Astrocyte of the spinal cord (primary cell): ENCODE data around the gene DUSP8.
A peak's percentile ranks its signal among the peaks of the same experiment; 100 is the strongest.

Source experiments
- DNase-seq: peaks from one replicate; pipeline ENCODE4 v3.0.0; 2011; ENCODE audit warnings: low read depth, low spot score
- H3K4me3 ChIP-seq: 2 replicates; pipeline ENCODE4 v1.5.1; 2011; ENCODE audit warnings: low read depth, mild to moderate bottlenecking, low read length, moderate library complexity
- CTCF ChIP-seq: IDR thresholded peaks from 2 replicates; pipeline ENCODE4 v1.5.1; 2012; ENCODE audit warnings: low read depth, mild to moderate bottlenecking, low read length, inconsistent platforms
- in situ Hi-C: cut with HindIII; loops from 2 replicates; pipeline ENCODE4 v1.10.0; 2017; ENCODE audit warnings: low sequenced_read_pairs

Gene DUSP8

DNA sequence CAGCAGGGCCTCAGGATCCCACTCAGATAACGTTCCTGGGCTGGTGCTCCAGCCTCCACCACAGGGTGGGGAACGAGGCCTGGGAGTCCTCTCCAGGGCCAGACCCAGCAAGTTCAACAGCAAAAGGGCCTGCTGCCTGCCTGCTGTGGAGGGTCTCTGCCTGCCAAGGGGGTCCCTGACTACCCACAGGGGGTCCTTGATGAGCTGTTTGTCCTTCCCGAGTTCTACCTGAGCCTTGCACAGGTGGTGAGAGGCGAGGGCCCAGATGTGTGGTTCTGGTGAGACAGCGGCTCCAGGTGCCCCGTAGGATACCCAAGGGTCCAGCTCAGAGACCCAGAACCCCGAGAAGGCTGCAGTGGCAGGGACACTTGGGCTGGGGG lies 4.4 kb downstream of the DUSP8 start:
- H3K4me3 ChIP-seq: no peak overlapping the region
- TF ChIP-seq CTCF: no peak
- in situ Hi-C loops: no loop called here

GRCh38 chr11:1567052-1567720 lies 4.9 kb downstream of the DUSP8 start:
- in situ Hi-C loops: no loop called here
- no peak for DNase-seq
- TF ChIP-seq CTCF: no peak
- no peak overlapping the region for H3K4me3 ChIP-seq

More for the DNA sequence above, 4.4 kb downstream of the DUSP8 start:
- no peak for DNase-seq

DNA sequence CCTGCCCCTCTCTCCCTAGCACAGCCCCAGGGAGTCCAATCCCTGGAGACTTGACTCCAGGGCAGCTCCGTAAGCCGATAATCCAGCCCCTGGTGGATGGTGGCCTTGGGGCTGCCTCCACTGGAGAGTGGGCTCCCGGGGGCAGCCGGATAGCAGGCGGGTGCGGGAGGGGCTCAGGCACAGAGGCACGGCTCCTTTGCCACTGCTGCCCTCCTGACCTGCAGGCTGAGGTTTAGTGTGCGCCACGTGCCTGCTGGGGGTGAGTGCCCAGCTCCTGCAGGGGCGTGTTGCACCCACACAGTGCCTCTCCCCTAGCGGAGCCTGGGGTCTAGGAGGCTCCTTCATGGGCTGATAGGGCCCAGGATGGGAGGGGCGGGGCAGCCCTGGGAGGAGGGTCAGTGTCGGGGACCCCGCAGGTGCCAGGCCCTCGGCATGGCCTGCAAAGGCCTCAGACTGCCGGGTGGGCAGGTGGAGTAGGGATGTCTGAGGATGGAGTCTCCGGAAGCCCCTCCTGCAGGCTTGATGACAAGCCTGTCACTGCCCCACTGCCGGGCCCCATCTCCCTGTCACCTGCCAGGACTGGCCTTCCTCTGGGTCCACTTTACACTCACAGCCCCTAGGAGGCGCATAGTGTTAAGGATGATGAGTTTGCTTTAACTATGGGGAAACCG lies 5.6 kb downstream of the DUSP8 start:
- H3K4me3 ChIP-seq: no peak overlapping the region
- in situ Hi-C loops: no loop called here
- peak; percentile 23 for TF ChIP-seq CTCF
- no peak for DNase-seq

- DNase-seq: no peak
- in situ Hi-C loops: no loop called here
These were observed 6.2 kb downstream of the DUSP8 start for GRCh38 chr11:1565904-1566247.

GRCh38 chr11:1565173-1565903 lies 6.7 kb downstream of the DUSP8 start:
- H3K4me3 ChIP-seq: no peak overlapping the region
- in situ Hi-C loops: no loop called here
- DNase-seq: no peak
- no peak for TF ChIP-seq CTCF

More at GRCh38 chr11:1565904-1566247, 6.2 kb downstream of the DUSP8 start:
- H3K4me3 ChIP-seq: no peak overlapping the region
- no peak for TF ChIP-seq CTCF

DNA sequence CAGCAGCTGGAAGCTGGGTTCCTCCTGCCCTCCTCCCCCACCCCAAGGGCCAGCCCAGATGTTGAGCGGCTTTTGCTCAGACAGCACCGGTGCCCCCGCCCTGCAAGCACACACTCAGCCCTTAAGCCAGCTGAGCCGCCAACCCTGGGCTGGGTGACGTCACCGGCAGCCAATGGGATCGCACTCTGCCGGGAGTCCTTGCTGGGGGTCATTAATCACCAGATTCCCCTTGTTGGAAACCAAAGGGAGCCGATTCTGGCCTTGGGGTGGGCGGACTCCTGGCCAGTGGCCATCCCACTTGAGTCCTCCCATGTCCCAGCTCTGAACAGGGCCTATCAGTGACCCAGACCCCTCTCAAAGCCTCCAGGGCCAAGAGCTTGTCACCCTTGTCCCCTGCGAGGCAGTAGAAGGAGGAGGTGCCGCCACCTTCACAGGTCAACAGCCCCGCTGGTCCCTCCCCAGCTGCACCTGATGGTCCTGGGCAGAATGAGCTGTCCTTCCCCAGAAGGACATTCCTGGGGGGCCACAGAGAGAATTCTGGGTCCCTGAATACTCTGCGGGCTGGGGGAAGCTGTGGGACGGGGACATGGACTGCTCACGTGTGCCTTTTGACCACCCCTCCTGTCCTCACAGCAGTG lies 7.4 kb downstream of the DUSP8 start:
- DNase-seq: peak; percentile 89
- no peak for TF ChIP-seq CTCF
- in situ Hi-C loops: no loop called here
- no peak overlapping the region for H3K4me3 ChIP-seq
